Colonic mucosa (tissue), 4 donors: ENCODE data around the gene COL19A1. TPM values are rescaled to one million over a fixed set of nuclear protein-coding genes. Genes with fewer than 3 reads are reported as not detected.

Source experiments
- DNase-seq: peaks from one replicate; pipeline ENCODE4 v3.0.0-alpha.2; 2020
- H3K27ac ChIP-seq: fragments of 200-600 bp; one replicate; pipeline ENCODE4 v1.8.0; 2021
- H3K27me3 ChIP-seq: fragments of 200-600 bp; one replicate; pipeline ENCODE4 v1.8.0; 2021
- H3K36me3 ChIP-seq: fragments of 200-600 bp; one replicate; pipeline ENCODE4 v1.8.0; 2021
- H3K4me1 ChIP-seq: fragments of 200-600 bp; one replicate; pipeline ENCODE4 v1.8.0; 2021; ENCODE audit warnings: mild to moderate bottlenecking
- H3K4me3 ChIP-seq: fragments of 200-600 bp; one replicate; pipeline ENCODE4 v1.8.0; 2021
- H3K9ac ChIP-seq, 2 donors: one replicate each; pipeline ENCODE4 v1.7.0; 2013; ENCODE audit warnings: control low read depth in 2 of 2, low read depth in 2 of 2, low read length in 2 of 2
- H3K9me3 ChIP-seq: fragments of 200-600 bp; one replicate; pipeline ENCODE4 v1.8.0; 2021
- CTCF ChIP-seq: fragments of 200-600 bp; IDR thresholded peaks from one replicate; pipeline ENCODE4 v1.8.0; 2022; ENCODE audit warnings: antibody characterized with exemption, mild to moderate bottlenecking
- intact Hi-C: fragments of 100-400 bp; cut with DNase I; formaldehyde crosslinking; loops from one replicate; pipeline ENCODE4 v1.14.1; 2022
- total RNA-seq, 2 donors: library from RNA; stranded (reverse); fragmentation: NEBNext Ultra II Directional in 1 of 2; extraction: Animal tissue kit (Norgen Biotek cat#: 25700) in 1 of 2; gene quantifications; one replicate each; pipeline ENCODE4 v1.2.1, GENCODE V29; 2021
- donor health status: healthy.
- donor health status: DM: no; HTN: no; CAD: no.
- donor health status: DM: no; HTN: no; CAD: no.

The COL19A1 gene
- total RNA-seq, 2 donors from 2014 or later = 0.22 to 0.56 TPM

DNA sequence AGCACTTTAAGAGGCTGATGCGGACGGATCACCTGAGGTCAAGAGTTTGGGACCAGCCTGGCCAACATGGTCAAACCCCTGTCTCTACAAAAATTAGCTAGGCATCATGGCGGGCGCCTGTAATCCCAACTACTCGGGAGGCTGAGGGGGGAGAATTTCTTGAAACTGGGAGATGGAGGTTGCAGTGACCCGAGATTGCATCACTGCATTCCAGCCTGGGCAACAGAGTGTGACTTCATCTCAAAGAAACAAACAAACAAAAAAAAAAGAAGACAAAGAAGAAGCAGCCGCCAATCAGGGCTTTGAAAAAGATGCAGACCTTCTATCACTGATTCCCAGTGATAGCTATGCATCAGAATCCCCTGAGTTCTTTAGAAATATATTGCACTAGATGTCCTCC is 379.8 kb downstream of the COL19A1 start:
- intact Hi-C loops = no loop called here
- H3K27me3 ChIP-seq = no peaks in the 10 kb centered on the region

DNA sequence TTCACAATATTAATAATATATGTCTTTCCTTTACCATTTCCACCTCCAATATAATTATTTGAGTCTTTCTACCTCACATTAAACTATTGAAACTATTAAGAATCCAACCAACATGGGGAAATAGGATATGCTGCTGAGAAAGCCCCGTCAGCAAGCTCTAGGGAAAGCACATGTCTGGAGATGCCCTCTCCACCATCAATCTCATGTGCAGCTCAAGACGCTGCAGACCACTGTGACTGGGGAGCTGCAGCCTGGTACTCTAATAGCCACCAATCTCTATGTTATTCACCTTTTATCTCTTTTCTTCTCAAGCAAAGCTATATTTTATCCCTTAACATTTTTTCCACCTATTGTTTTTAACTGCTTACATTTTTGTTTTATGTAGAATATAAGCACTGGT is 386.2 kb downstream of the COL19A1 start:
- no peaks in the 10 kb centered on the region for H3K9me3 ChIP-seq
- H3K27me3 ChIP-seq = no peaks in the 10 kb centered on the region
- no peaks in the 10 kb centered on the region for H3K36me3 ChIP-seq
- intact Hi-C loops = no loop called here
- H3K9ac ChIP-seq = no peak overlapping the region
- no peak for DNase-seq
- no peak overlapping the region for H3K4me3 ChIP-seq
- H3K27ac ChIP-seq = no peak overlapping the region
- H3K4me1 ChIP-seq = no peaks in the 10 kb centered on the region
- no peak for TF ChIP-seq CTCF

More for the DNA sequence above, 379.8 kb downstream of the COL19A1 start:
- no peak for TF ChIP-seq CTCF
- no peak overlapping the region for H3K27ac ChIP-seq
- no peaks in the 10 kb centered on the region for H3K4me1 ChIP-seq
- DNase-seq = no peak
- H3K9ac ChIP-seq = no peak overlapping the region
- H3K4me3 ChIP-seq = no peak overlapping the region
- no peaks in the 10 kb centered on the region for H3K9me3 ChIP-seq
- no peaks in the 10 kb centered on the region for H3K36me3 ChIP-seq

DNA sequence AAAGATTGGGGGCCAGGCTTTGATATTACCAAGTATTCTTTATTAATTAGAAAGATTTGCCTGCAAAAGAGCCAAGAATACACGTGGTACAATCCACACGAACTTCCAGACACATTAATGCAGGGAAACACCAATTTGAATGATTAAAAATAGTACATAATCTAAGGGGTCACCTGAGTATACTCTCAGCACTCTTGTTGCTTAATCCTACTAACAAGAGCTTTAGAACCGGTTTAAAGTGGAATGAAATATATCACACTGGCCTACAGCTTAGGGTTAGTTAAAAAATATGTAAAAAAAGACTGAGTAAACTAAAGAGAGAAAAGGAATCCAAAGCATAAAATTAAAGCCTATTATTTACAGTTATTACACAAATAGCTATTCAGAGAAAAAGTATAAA is 387.6 kb downstream of the COL19A1 start:
- H3K4me3 ChIP-seq = no peak overlapping the region
- no peaks in the 10 kb centered on the region for H3K36me3 ChIP-seq
- H3K9ac ChIP-seq = no peak overlapping the region
- intact Hi-C loops = no loop called here
- no peak for TF ChIP-seq CTCF
- no peaks in the 10 kb centered on the region for H3K9me3 ChIP-seq
- no peak for DNase-seq
- no peaks in the 10 kb centered on the region for H3K4me1 ChIP-seq
- H3K27ac ChIP-seq = no peak overlapping the region
- no peaks in the 10 kb centered on the region for H3K27me3 ChIP-seq

DNA sequence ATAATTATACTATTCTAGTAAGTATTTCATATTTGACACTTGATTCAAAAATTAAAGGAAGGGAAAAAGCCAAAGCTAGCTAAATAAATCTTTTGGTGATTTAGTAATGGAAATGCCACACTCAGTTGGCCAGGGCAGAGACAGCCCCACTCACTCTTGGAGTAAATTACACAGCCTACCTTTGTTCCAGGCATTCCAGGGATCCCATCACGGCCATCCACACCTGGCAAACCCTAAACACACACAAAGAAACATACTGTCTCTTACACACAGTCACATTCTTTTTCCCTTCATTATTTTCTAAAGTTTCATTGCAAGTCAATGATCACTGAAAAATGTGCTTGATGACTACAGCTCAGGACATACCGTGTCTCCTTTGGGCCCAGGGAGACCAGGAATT is 388.4 kb downstream of the COL19A1 start:
- intact Hi-C loops = no loop called here
- Histone ChIP-seq H3K4me1 (no peaks in the 10 kb centered on the region), H3K9ac (no peak overlapping the region), H3K4me3 (no peak overlapping the region), H3K27me3 (no peaks in the 10 kb centered on the region), H3K9me3 (no peaks in the 10 kb centered on the region), H3K36me3 (no peaks in the 10 kb centered on the region), H3K27ac (no peak overlapping the region)
- DNase-seq = no peak
- no peak for TF ChIP-seq CTCF

GRCh38 chr6:70257768-70258273 is 391.5 kb downstream of the COL19A1 start:
- intact Hi-C loops = no loop called here
- Histone ChIP-seq H3K4me3 (no peak overlapping the region), H3K27ac (no peak overlapping the region), H3K36me3 (no peaks in the 10 kb centered on the region), H3K9ac (no peak overlapping the region), H3K4me1 (no peaks in the 10 kb centered on the region), H3K27me3 (no peaks in the 10 kb centered on the region), H3K9me3 (no peaks in the 10 kb centered on the region)
- no peak for TF ChIP-seq CTCF
- DNase-seq = no peak

DNA sequence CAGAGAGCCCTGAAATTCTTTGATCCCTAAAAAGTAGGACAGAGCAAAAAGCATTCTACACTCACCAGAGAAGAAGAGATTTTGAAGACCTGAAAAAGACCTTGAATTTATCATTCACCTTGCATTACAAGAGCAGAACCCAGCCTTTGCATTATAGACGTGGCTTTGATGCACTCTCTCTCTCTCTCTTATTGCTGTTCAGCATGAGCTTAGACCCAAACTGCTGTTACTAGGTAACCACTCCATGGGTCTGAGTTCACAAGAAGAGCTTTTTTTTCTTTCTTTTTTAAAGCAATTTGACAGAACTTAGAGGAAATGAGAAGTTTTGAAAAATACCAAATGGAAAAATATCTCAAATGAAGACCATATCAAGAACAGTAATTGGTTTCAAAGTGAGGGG is 392.1 kb downstream of the COL19A1 start:
- Histone ChIP-seq H3K9me3 (no peaks in the 10 kb centered on the region), H3K4me3 (no peak overlapping the region), H3K9ac (no peak overlapping the region), H3K4me1 (no peaks in the 10 kb centered on the region), H3K27ac (no peak overlapping the region), H3K27me3 (no peaks in the 10 kb centered on the region), H3K36me3 (no peaks in the 10 kb centered on the region)
- intact Hi-C loops = no loop called here
- DNase-seq = no peak
- TF ChIP-seq CTCF = no peak
